ENCODE data around the gene ARHGAP26.

ARHGAP26 gene

DNA sequence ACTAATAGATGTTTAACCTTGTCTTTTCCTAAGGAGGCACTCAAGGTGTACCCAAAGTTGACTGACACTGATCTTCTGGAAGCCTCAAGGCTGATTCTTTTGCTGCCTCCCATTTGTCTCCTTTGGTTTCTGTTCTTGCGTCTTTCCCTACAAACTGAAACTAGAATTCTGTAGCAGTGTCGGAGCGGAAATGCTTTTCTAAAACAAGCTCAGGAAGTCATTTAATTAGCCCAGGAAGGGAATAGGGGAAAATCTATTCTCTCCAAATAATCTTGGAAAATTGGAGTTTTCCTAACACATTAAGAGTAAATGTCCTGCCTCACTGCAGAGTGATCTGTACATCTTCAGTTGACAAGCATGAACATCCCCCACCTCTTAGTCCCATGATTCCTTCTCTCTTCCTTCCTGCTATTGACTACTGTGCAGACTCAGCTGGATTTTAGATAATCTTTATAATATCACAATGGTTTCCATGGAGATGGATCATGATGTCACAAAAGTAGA, 450.6 kb downstream of the ARHGAP26 start:
- DNase-seq (ENCODE audit: insufficient read length, low spot score) = no peak
- no peak for FAIRE-seq

DNA sequence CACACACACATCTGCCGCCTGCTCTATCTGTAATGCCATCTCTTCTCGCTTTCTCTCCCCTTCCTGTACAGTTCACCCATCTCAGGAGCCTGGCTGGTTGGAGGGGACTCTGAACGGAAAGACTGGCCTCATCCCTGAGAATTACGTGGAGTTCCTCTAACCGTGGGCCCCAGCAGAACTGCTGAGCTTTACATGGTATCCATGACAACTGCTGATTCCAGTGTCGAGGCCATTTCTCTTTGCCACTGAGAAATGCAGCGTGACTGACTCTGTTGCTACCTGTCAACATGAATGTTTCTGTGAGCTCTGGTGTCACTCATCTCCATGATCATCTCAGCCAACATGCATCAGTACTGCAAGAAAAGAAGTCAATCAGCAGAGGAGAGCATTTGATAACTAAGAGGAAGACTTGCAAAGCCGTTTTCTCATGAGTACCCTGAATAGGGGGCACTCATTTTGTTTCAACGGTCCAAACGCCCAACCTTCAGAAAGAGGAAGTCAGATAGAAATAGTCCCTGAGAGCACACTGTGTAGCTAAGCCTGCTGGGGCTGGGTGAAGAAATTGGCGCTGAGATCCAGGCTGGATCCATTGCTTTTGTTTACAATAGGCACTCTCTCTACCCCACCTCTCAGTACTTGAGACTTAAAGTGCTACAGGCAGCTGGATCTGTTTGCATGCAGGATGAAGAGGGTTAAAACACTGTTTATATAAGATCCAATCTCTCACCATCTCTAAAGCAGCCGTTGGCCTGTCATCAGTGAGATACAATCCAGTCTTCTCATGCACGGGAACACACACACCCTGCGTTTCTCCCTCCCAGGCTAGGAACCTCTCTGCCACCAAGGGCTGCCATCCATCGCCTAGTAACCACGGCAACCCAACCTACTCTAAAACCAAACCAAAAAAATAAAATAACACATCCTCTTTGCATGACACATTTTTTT, 452.4 kb downstream of the ARHGAP26 start:
- no peak for FAIRE-seq
- DNase-seq (ENCODE audit: insufficient read length, low spot score) = no peak

DNA sequence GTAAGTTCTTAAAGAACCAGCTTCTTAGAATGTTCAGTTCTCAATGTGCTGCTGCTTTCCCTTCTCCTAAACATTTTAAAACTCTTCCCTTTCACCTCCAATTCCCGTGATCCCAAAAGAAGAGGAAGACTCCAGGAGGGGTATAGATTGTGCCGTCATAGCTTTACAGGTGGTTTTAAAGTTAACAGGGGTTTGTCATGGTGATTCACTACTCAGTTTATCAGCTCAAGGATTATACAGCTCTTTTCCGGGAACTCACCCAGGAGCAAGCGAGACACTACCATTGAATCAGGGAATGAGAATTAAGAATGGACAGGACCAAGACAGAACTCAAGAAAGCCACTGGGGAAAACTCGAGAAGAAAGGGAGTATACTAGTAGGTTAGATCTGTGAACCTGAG, 454.5 kb downstream of the ARHGAP26 start:
- no peak for DNase-seq (ENCODE audit: insufficient read length, low spot score)
- FAIRE-seq = no peak

GRCh38 chr5:143225511-143225910, 455.3 kb downstream of the ARHGAP26 start:
- FAIRE-seq = no peak

GRCh38 chr5:143226361-143226760, 456.2 kb downstream of the ARHGAP26 start:
- no peak for FAIRE-seq
- DNase-seq (ENCODE audit: insufficient read length, low spot score) = no peak

More at GRCh38 chr5:143225511-143225910, 455.3 kb downstream of the ARHGAP26 start:
- no peak for DNase-seq (ENCODE audit: insufficient read length, low spot score)

- no peak for FAIRE-seq
- no peak for DNase-seq (ENCODE audit: insufficient read length, low spot score)
Measured at GRCh38 chr5:143226872-143227271, 456.7 kb downstream of the ARHGAP26 start.

DNA sequence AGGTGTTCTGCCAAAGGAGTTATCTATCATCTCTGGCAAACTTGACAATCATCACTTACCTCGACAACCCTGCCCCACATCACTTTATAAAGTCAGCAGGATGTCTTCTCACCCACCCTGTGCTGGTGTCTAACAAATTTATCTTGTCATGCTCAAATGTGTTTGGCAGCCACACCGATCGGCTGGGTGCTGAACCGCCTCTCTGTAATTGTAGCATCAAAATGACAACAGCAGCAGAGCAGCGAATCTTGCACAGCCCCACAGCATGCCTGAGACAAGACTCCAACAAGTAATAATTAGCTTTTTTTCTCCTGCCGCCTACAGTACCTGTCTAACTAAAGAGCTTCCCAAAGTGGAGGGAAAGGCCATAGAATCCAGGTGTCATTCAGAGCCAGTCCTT, 457.1 kb downstream of the ARHGAP26 start:
- DNase-seq (ENCODE audit: insufficient read length, low spot score) (no peak), FAIRE-seq (no peak)

DNA sequence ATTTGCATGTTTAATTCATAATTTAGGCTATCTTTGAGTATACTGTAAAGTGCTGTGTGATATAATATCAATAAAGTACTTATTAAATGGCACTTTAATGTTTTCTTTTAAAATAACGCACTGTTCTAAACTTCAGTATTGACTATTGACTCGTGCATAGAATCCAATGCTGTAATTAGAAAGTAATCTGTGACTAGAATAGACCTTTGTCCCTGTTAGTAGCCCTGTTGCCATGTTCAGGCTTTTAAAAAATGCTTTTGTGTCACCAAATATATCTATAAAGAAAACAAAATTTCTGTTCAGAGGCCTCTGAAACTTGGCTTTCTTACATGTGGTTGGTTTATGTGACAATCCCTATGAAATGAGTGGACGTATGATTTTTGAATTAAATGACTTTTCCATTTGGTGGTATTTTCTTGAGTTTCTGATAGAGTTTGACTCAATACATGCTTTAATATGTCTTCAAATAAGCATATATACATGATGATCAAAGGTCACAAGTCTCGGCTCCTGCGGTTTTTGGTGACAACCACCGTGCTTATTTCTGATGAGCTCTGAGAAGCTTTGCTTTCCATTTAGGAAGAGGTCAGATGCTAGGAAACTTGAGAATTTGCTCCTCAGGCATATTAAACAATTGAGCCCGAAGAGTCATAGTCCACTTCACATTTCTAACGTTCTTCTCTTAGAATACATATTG, 458.6 kb downstream of the ARHGAP26 start:
- FAIRE-seq = no peak
- DNase-seq (ENCODE audit: insufficient read length, low spot score) = no peak

- no peak for DNase-seq (ENCODE audit: insufficient read length, low spot score)
Measured at GRCh38 chr5:143229426-143229895, 459.3 kb downstream of the ARHGAP26 start.

DNA sequence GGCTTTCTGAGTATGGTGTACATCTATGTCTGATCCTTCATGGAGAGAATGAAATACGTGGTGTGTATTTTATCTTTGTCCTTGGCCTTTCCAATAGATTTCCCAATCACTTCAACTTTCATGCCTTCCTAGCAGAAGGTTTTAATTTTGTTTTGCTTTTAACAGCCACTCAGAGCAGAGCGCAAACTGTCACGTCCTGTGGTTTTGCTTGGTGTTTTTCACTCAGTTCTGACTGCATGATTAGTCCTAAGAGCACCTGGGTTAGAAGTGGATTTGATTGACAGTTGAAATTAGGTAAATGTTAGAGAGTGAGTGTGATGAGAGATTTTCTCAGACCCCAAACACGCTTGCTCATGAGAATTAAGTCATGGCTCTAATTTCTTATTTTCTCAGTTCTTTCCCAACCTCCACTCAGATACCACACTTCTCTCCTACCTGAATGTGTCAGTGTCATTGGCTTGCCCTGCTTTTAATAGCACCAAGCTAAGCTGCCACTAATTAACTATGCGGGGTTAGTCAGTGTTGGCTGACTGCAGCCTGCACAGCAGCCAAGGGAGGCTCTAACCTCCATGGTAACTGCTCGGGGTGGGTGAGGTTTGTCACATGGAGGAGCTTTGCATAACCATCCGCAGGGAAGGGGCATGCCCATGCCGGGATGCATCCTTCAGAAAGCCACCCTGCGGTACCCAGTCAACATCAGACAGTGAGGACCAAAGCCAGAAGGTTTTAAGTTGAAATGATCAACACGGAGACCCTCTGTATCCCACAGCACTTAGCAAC, 459.9 kb downstream of the ARHGAP26 start:
- DNase-seq (ENCODE audit: insufficient read length, low spot score) (no peak), FAIRE-seq (no peak)

More at GRCh38 chr5:143229426-143229895, 459.3 kb downstream of the ARHGAP26 start:
- no peak for FAIRE-seq

DNA sequence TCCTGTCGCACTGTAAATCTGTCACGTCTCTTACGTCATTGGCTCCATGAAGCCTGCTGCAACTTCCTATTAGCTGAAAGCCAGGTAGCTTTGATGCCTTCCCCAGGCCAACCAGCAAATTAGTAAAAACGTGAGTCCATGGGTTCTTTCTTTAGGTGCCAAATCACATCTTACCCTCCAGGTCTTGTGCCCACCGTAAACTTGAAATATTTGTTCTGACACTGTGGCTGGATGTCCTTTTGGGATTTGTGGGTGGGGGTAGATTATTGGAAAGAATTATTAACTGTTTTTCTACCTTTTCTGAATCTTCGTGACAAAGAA, 460.5 kb downstream of the ARHGAP26 start:
- no peak for DNase-seq (ENCODE audit: insufficient read length, low spot score)
- no peak for FAIRE-seq

DNA sequence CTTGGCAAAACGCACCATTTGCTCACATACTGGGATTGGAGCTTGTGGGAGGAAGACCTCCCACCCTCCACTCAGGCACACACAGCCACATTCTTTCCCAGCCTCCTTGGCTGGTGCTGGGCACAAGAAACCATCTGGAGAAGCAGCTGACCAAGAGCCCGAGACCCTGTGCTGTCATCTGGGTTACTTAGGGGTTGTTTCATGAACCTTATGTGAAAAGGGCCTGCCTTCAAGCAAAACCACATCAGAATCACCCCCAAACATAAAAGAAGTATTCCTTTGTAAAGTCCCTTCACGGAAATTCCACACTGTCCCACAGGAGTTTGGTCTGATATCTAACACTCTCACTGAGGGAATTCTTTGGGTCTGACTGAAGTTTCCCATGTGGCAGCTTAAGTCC, 461.2 kb downstream of the ARHGAP26 start:
- no peak for DNase-seq (ENCODE audit: insufficient read length, low spot score)
- no peak for FAIRE-seq

DNA sequence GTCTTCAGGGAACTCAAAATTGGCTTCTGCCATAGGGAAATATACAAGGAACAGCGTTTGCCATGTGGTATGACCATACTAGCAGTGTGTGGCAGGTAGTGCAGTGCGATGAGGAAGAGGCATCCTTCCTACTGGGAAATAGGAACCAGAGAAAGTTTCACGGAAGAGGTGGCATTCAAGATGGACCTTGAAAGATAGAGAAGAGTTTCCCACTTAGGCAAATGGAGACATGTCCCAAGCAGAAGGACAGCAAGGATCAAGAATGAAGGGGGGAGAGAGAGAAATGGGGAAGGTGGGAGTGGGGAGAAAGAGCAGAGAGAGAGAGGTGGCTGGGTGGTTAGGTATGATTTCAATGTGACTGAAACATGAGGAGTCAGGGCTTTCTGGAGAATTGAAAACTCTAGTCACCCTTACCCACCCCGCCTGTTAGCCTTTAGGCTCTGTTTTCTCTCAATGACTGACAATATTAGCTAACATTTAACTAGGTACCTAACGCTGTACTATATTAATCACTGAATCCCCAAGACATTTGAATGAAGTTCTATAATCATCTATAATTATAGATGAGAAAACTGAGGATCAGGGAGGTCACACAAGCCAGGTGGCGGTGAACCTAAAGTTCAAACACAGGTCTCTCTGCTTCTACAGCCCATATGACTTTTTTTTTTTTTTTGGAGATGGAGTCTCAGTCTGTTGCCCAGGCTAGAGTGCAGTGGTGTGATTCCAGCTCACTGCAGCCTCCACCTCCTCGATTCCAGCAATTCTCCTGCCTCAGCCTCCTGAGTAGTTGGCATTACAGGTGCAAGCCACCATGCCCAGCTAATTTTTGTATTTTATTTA, 462.0 kb downstream of the ARHGAP26 start:
- no peak for DNase-seq (ENCODE audit: insufficient read length, low spot score)
- no peak for FAIRE-seq

DNA sequence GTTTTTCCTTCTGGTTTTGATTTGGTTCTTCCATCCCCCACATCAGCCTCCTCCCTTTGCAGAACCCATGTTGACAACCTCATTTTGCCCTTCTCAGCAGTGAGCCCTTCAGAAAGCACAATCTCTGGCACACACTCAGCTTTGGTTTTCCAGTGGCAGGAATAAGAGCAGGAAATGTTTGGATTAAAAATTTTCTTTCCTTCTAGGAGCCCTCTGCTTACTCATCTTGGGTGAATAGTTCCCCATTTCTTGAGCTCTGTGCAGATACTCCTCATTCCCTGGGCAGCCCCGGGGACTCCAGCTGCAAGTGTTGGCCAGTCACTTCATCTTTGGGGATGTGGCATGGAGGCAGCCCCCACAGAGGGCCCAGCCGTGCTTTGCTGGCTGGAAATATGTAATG, 462.9 kb downstream of the ARHGAP26 start:
- FAIRE-seq (no peak), DNase-seq (ENCODE audit: insufficient read length, low spot score) (no peak)

DNA sequence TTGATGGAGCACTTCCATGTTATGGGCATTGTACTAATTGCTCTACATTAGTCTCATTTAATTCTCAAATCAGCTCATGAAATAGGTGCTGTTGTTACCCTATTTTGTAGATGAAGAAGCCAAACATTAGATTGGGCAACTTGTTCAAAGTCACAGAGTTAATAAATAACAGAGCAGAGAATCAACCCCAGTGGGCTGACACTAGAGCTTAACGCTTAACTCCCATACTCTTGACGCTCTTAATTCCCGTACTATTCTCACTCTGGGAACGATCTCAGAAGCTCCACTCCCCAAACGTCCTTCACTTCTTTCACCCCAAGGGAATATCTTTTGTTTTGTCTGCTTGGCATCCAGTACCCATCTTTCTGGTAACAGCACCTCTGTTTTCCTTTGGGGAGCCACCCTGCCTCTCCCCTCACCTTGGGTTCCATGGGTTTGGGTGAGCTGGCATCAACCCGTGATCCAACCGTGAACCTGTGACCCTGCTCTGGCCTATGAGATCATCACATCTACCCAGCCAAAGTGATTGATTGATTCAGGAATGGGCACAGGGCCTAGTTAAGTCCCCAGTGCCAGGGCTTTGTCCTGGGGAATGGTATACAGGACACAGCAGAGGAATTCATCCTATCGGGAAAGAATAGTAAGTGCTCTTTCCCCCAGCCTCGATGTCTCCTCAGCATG, 464.1 kb downstream of the ARHGAP26 start:
- DNase-seq (ENCODE audit: insufficient read length, low spot score) (no peak), FAIRE-seq (no peak)

- peak; percentile 9 for FAIRE-seq
- no peak for DNase-seq (ENCODE audit: insufficient read length, low spot score)
Measured at GRCh38 chr5:143235423-143235822, 465.2 kb downstream of the ARHGAP26 start.

GRCh38 chr5:143236682-143237081, 466.5 kb downstream of the ARHGAP26 start:
- DNase-seq (ENCODE audit: insufficient read length, low spot score) (no peak), FAIRE-seq (no peak)

DNA sequence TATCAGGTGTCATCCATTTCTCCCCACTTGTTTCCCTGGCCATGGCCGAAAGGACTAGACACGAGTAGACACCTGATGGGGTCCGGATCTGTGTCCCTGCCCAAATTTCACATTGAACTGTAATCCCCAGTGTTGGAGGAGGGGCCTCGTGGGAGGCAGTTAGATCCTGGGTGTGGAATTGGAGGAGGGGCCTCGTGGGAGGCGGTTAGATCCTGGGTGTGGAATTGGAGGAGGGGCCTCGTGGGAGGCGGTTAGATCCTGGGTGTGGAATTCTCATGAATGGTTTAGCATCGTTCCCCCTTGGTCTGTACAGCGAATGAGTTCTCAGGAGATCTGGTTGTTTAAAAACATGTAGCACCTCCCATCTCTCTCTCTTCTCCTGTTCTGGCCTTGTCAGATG, 467.5 kb downstream of the ARHGAP26 start:
- FAIRE-seq (no peak), DNase-seq (ENCODE audit: insufficient read length, low spot score) (no peak)

- FAIRE-seq = no peak
Measured at GRCh38 chr5:143238620-143239019, 468.4 kb downstream of the ARHGAP26 start.

More at GRCh38 chr5:143238620-143239019, 468.4 kb downstream of the ARHGAP26 start:
- no peak for DNase-seq (ENCODE audit: insufficient read length, low spot score)

All from HTR-8/SVneo (cell line).